ENCODE results near the gene CTNND2.

DNA sequence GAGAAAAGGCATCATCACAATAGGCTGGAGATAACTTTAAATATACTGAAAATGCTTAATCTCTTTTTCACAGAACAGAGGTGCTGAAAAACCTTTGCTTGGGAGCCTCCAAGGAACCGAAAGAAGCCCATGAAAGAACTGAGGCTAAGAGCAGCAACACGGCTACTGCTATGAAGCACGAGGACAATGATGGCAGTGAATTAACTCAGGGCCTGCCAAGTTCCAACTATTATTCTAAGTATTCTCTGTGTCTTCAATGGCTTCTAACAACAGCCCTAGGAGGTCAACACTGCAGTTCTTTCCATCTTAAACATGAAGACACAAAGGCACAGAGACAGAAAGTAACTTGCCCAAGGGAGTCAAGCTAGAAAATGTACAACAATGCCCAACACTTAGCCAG lies 850.2 kb downstream of the CTNND2 start:
- TF ChIP-seq, protein P1, sequence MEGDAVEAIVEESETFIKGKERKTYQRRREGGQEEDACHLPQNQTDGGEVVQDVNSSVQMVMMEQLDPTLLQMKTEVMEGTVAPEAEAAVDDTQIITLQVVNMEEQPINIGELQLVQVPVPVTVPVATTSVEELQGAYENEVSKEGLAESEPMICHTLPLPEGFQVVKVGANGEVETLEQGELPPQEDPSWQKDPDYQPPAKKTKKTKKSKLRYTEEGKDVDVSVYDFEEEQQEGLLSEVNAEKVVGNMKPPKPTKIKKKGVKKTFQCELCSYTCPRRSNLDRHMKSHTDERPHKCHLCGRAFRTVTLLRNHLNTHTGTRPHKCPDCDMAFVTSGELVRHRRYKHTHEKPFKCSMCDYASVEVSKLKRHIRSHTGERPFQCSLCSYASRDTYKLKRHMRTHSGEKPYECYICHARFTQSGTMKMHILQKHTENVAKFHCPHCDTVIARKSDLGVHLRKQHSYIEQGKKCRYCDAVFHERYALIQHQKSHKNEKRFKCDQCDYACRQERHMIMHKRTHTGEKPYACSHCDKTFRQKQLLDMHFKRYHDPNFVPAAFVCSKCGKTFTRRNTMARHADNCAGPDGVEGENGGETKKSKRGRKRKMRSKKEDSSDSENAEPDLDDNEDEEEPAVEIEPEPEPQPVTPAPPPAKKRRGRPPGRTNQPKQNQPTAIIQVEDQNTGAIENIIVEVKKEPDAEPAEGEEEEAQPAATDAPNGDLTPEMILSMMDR (IDR thresholded peaks at IDR 0.05; ENCODE audit: low read depth, low read length, poor library complexity, severe bottlenecking) = no peak
- TF ChIP-seq EZH2phosphoT487 (IDR thresholded peaks at IDR 0.05; ENCODE audit: borderline replicate concordance, low read length) = no peak

All from DOHH2 (cell line).